Sciatic nerve (tissue), 2 donors: ENCODE results near the gene WDFY4. TPM values are rescaled to one million over a fixed set of nuclear protein-coding genes. Genes with fewer than 3 reads are reported as not detected.

Source experiments
- ATAC-seq: fragments of 200-7000 bp; cut with Tn5 transposase; one replicate; pipeline ENCODE4 v1.9.1; 2020; ENCODE audit warnings: mild to moderate bottlenecking, moderate library complexity
- DNase-seq: peaks from one replicate; pipeline ENCODE4 v3.0.0-alpha.2; 2020; ENCODE audit warnings: low spot score
- intact Hi-C: fragments of 100-400 bp; cut with DNase I; formaldehyde crosslinking; loops from one replicate; pipeline ENCODE4 v1.14.2; 2022
- total RNA-seq: library from RNA; stranded (reverse); fragmentation: NEBNext Ultra II Directional; extraction: Animal tissue kit (Norgen Biotek cat#: 25700); gene quantifications from one replicate; pipeline ENCODE4 v1.2.1, GENCODE V29; 2021
- donor health status: DM: no; HTN: no; CAD: no.
- donor health status: DM: no; HTN: no; CAD: no.

The WDFY4 gene
- total RNA-seq, 1 donor from 2014 or later = 8.6 TPM

DNA sequence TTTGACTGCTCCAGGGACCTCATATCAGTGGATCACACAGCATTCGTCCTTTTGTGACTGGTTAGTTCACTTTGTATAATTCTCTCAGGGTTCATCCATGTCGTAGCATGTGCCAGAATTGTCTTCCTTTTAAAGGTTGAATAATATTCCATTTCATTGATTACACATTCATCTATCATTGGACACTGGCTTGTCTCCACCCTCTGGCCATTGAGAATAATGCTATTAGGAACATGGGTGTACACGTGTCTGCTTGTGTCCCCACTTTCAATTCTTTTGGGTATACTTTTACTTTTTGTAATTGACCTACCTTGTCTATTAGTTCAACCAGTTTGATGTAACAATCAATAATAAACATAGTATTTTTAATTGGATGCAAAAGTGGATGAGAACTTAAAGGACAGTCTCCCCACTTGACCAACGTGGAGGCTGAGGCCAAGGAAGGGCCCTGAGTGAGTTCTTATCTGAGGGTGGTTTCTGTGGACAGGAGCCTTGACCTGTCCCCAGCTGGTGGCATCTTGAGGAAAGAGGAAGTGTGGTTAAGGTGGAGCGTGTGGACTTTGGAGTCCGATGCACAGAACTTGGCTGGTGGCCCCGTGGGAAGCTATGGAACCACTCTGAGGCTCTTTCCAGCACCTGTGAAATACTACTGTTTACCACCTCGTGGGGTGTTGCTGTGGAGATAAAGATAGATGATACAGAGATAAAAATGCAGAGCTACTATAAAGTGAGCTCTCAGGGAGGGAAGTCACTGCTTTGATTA lies 16.6 kb downstream of the WDFY4 start:
- intact Hi-C loops = no loop called here
- no peak for ATAC-seq

DNA sequence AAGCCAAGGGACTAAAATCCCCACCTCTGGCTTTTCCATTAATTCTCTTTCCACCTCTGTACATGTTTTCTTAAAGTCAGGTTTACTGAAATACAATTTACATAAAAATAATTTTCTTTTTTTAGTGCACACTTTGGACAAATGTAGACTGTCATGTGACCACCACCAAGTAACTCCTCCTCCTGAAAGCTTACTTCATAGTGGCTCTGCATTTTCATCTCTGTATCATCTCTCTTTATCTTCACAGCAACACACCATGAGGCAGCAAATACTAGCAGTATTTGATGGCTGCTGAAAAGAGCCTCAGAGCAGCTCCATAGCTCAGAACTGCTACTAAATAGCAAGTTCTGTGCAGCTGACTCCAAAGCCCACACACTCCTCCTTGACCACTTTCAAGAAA lies 17.3 kb downstream of the WDFY4 start:
- no peak for DNase-seq
- no peak for ATAC-seq
- intact Hi-C loops = no loop called here

More for the DNA sequence above, 16.6 kb downstream of the WDFY4 start:
- no peak for DNase-seq

DNA sequence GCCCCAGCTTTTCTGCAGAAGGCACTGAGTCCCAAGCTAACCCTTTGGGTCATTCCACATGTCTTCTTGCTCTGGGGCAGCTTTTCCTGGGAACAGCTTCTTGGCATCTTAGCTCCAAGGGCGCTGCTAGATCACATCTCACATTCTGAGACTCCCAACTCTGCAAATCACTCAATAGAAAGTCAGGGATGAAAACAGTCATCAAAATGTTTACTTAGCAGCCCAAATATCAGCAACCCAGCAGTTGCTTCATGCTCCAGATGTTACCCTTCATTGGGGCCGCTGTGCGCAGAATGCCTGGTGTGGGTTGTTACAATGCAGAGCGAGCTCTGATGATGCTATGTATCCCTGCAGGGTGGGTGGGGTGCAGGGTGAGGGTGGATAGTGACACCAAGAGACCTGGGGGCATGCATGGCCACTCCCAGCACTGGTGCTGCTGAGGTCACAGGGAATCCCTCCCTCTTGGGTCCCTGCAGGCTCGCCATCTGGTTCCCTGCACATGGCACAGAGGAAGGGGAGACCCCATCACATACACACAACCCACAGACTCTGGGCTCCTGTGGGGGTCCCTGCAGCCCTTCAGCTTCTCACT lies 19.0 kb downstream of the WDFY4 start:
- DNase-seq (no peak), ATAC-seq (no peak)
- intact Hi-C loops = no loop called here

GRCh38 chr10:48704156-48704555 lies 19.5 kb downstream of the WDFY4 start:
- intact Hi-C loops = no loop called here
- DNase-seq = no peak
- ATAC-seq = no peak

DNA sequence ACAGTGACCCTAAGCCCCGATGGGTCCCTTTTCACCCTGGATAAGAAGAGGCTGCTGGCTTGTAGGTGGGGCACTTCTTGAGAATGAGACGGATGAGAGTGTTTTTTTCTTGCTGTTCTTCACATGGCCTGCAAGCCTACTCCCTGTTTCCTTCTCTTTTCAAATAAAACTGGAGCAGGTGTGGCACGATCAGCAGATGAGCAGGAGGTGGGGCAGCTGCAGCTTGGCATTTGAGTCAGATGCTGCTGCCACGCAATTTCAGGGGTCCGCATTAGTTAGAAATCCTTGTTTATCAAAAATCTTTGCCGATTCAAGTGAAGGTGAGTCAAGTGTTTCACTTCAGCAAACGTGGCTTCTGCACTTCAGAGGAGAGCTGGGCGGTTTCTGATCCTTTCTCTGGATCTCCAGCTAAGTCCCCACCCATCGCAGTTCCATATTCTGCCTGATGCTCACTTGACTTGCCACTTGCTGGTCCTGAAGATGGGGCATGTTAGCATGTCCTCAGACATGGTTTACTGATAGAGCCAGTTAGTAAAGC lies 20.8 kb downstream of the WDFY4 start:
- ATAC-seq (no peak), DNase-seq (no peak)
- intact Hi-C loops = no loop called here

DNA sequence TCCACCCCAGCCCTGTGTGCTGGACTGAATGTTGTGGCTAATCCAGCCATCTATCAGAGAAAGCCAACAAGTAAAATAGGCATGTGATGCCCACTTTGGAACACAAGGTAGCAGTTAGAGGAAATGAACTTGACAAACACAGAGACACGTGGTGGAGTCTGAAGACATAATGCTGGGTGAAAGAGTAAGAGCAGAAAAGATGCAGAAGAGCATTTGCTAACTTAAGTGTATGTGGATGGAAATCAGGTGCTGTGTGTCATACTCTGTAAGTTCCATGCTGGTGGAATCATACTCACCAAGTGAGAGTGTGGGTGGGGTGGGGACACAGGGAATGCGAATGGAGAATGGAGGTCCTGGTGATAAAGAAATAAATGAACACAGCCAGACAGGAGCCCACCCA lies 22.8 kb downstream of the WDFY4 start:
- no peak for DNase-seq
- no peak for ATAC-seq
- intact Hi-C loops = no loop called here

- DNase-seq (no peak), ATAC-seq (peak; percentile 62)
These were observed 23.5 kb downstream of the WDFY4 start for GRCh38 chr10:48708144-48708543.

GRCh38 chr10:48710647-48711275 lies 26.1 kb downstream of the WDFY4 start:
- no peak for ATAC-seq
- intact Hi-C loops = no loop called here
- no peak for DNase-seq

More at GRCh38 chr10:48708144-48708543, 23.5 kb downstream of the WDFY4 start:
- intact Hi-C loops = no loop called here

DNA sequence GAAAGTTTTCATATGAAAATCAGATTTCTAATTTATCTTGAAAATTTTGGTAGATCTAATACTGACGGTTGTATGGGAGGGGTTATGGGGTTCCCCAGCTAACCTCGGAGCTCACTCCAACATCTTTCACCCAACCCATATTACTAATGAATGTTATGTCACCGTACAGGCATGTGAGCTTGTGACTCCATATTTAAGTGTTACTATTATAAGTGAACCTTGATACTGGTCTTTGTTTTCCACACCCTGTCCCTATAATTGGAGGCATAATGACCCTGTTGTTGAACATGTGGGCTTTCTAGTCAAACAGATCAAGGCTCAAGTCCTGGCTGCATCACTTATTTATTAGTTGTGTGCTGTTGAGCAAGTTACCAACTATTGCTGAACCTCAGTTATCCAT lies 27.2 kb downstream of the WDFY4 start:
- DNase-seq (no peak), ATAC-seq (no peak)
- intact Hi-C loops = no loop called here

DNA sequence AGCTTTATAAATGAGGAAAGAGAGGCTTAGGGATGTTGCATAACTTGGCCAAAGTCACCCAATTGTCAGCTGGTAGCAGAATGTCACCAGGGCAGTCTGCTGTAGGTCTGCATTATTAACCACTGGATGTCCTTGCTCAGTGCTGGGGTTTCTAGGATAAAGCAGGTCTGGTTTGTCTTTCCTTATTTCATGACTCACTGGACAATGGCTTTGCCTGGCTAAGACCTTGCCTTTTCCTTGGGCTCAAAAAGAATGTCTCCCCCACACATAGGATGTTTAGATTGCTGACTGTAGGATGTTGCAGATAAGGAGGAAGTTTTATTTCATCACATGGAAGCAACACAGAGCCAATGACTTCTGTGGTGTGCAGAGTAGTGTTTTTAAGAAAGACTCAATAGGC lies 29.4 kb downstream of the WDFY4 start:
- DNase-seq = no peak
- intact Hi-C loops = no loop called here
- peak; percentile 28 for ATAC-seq

DNA sequence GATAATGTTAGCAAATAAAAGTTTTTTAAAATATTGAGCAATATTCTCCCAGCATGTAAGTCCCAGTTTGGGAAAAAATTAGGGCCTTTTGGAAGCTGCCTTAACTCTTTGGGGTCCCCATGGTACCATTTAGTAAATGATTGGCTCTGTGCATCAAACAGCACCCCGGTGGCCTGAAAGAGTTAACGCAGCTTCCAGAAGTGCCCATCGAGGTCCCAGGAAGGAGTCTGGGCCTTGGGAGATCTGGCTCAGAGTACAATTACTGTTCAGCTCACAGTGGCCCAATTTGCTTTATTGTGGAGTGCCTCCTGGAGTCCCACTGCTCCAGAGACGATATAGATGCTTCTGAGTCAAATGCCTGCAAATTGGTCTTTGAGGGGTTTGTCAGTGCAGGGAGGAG lies 31.7 kb downstream of the WDFY4 start:
- intact Hi-C loops = no loop called here
- ATAC-seq (no peak), DNase-seq (no peak)

DNA sequence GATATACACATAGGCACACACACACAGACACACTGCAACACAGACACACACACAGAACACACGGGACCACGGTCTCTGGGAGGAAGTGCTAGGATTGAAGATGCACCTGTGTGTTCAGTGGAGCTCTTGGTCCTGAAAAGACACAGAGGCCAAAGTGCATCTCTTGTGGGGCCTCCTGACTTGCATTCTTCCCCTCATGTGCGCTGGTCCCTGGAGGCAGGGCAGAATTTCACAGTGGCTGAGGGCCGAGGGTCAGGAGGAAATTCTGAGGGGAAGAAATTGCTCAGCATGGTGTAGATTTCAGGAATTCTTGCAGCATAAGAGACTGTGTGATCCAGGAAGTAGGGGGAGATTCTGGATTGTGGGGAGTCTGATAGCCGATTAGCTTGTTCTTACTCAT lies 35.9 kb downstream of the WDFY4 start:
- ATAC-seq = no peak

DNA sequence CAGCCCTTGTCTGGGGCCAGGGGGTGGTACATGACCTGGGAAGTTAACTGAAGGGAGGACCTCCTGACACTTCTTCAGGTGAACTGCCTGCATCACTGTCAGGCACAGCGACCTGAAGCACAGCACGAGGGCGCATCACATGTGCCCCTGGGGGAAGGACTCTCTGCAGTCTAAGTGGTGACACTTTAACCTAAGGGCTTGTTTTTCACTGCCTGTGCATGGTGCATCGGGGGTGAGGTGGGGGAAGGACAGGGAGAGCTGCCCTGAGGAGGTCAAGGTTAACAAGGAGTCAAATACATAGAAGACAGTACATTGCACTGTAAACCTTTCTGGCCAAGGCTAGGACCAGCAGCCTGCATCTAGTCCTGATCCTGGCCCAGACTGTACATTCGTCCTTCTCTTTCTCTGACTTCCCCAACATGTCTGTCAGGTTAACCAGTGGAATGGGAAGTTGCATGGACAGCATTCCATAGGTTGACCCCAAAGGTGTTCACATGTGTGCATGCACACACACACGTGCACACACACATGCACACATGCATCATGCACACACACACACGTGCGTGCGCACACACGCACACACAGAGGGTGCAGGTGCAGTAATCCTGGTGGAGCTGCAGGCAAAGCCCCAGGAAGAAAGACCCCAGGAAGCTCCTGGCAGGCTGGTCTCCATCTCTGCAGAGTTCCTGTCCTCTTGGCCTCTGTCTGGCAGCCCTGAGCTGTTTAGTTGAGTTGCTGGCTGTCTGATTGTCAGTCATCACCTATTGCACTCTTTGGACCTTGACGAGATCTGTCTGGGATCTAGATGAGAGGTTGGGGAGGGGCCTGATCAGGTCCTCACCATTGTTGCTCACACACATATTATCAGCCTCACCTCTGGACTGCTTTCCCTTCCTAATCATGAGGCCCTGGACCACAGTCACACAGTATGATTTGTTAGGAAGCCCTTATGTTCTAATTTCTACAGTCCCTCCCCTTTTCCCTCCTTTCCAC lies 37.8 kb downstream of the WDFY4 start:
- ATAC-seq = no peak
- intact Hi-C loops = no loop called here
- no peak for DNase-seq

More for the DNA sequence above, 35.9 kb downstream of the WDFY4 start:
- DNase-seq = no peak
- intact Hi-C loops = no loop called here

- intact Hi-C loops = no loop called here
- ATAC-seq = no peak
- no peak for DNase-seq
These were observed 39.5 kb downstream of the WDFY4 start for GRCh38 chr10:48724127-48724526.

- DNase-seq (no peak), ATAC-seq (peak; percentile 39)
- intact Hi-C loops = no loop called here
These were observed 41.0 kb downstream of the WDFY4 start for GRCh38 chr10:48725708-48726107.

DNA sequence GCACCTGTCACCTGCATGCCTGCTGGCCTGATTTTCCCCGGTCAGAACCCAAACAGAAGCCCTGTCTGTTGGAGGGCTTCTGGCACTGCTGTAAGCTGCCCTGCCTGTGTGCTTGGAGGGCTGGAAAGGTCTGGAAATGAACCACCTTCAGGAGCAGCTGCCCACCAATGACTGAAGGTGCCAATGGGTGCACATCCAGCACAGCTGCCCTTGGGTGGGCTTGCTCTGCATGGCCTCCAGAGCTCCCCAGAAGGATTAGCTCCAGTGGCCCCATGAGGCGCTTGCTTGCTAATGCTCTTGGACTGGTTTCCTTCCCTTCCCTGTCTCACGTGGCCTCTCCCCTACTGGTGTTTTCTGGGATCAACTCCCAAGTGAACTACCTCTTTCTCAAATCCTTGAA lies 43.2 kb downstream of the WDFY4 start:
- DNase-seq (no peak), ATAC-seq (no peak)
- intact Hi-C loops = no loop called here

DNA sequence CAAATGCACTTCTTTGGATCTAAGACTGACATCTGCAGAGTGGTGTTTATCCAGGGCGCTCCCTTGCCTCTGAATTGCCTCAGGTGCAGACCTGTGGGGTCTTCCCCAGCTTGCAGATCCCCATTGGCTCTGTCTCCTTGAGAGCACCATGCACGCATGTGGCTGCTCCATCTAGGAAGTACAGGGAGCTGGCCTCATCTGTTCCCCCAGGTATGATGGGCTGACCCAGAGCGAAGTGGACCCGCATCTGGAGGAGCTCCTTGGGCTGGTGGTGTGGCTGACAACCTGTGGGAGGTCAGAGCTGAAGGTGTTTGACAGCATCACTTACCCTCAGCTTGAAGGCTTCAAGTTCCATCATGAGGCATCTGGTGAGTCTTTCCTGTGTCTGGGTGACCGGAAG lies 44.5 kb downstream of the WDFY4 start:
- intact Hi-C loops = no loop called here
- no peak for ATAC-seq
- no peak for DNase-seq

DNA sequence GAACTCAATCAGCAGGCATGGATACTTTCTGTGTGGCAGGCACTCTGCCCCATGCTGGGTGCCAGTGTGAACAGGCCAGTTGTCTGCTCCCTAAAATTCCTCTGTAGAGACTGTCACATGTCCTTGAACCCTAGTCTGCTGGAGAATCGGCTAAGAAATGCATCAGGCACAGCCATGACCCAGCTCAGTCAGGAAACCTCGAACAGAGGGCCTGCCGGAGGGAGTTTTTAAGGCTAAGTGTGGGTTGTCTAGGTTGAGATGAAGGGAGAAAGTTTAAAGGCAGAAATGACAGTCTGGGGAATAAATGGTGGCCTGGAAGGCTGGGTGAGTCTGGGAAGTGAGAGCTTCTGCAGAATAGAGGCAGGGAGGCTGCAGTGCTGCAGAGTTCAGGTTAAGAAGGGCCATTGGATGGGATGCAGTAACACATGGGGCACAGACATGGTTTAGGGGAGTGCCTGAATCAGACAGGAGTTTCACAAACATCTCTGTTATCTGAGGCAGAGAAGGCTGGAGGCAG lies 45.3 kb downstream of the WDFY4 start:
- no peak for ATAC-seq
- no peak for DNase-seq
- intact Hi-C loops = no loop called here

DNA sequence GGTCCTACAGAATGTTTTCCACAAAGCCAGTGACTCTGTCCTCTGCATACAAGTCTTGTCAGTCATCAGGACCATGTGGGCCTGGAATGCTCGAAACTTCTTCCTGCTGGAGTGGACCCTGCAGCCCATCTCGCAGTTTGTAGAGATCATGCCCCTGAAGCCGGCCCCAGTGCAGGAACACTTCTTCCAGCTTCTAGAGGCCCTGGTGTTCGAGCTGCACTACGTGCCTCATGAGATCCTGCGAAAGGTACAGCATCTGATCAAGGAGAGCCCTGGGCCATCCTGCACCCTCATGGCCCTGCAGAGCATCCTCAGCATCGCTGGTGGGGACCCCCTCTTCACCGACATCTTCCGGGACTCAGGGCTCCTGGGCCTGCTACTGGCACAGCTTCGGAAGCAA lies 46.5 kb downstream of the WDFY4 start:
- ATAC-seq (no peak), DNase-seq (no peak)
- intact Hi-C loops = no loop called here
